Stimulated activated CD4-positive, alpha-beta T cell treated with anti-CD3 and anti-CD28 coated beads, Interleukin-4, amount 100 ng/mL, for 1 hour (primary cell): Measurements from ENCODE around the gene BICRA.
"Not testable (repeated sequence)": the region's sequence is repeated elsewhere in the genome, so short reads cannot be mapped to it uniquely, and the experiment has no call there.

Experiments used
- DNase-seq: peaks from one replicate; pipeline ENCODE4 v3.0.0-alpha.2; 2020

BICRA gene

GRCh38 chr19:47631681-47632446 lies 22.9 kb downstream of the BICRA start:
- DNase-seq, result no peak

- DNase-seq, result no peak
These were observed 24.6 kb downstream of the BICRA start for GRCh38 chr19:47633517-47633916.

GRCh38 chr19:47633996-47634395 lies 25.1 kb downstream of the BICRA start:
- no peak for DNase-seq

GRCh38 chr19:47635152-47635754 lies 26.3 kb downstream of the BICRA start:
- DNase-seq, result not testable (repeated sequence)

- no peak for DNase-seq
These were observed 28.6 kb downstream of the BICRA start for GRCh38 chr19:47637550-47637949.

- no peak for DNase-seq
These were observed 33.1 kb downstream of the BICRA start for GRCh38 chr19:47641891-47642485.

GRCh38 chr19:47643281-47643680 lies 34.3 kb downstream of the BICRA start:
- no peak for DNase-seq

GRCh38 chr19:47644199-47644598 lies 35.3 kb downstream of the BICRA start:
- DNase-seq, result no peak

GRCh38 chr19:47644743-47645482 lies 36.0 kb downstream of the BICRA start:
- no peak for DNase-seq

- no peak for DNase-seq
These were observed 38.0 kb downstream of the BICRA start for GRCh38 chr19:47646924-47647323.

- no peak for DNase-seq
These were observed 40.7 kb downstream of the BICRA start for GRCh38 chr19:47649588-47649987.

- DNase-seq, result no peak
These were observed 41.8 kb downstream of the BICRA start for GRCh38 chr19:47650700-47651099.

- no peak for DNase-seq
These were observed 42.2 kb downstream of the BICRA start for GRCh38 chr19:47651132-47651531.

GRCh38 chr19:47651691-47652090 lies 42.8 kb downstream of the BICRA start:
- no peak for DNase-seq

GRCh38 chr19:47652285-47652684 lies 43.4 kb downstream of the BICRA start:
- DNase-seq, result no peak

GRCh38 chr19:47653856-47654255 lies 44.9 kb downstream of the BICRA start:
- no peak for DNase-seq

- no peak for DNase-seq
These were observed 48.8 kb downstream of the BICRA start for GRCh38 chr19:47657719-47658118.

GRCh38 chr19:47658431-47659348 lies 49.8 kb downstream of the BICRA start:
- no peak for DNase-seq

- no peak for DNase-seq
These were observed 51.5 kb downstream of the BICRA start for GRCh38 chr19:47660435-47660832.

- DNase-seq, result no peak
These were observed 52.2 kb downstream of the BICRA start for GRCh38 chr19:47661161-47661560.

- DNase-seq, result no peak
These were observed 52.7 kb downstream of the BICRA start for GRCh38 chr19:47661611-47662010.

GRCh38 chr19:47663435-47663910 lies 54.5 kb downstream of the BICRA start:
- no peak for DNase-seq
